ENCODE measurements around the gene SNTN.

Gene SNTN

GRCh38 chr3:63679186-63679585 lies 26.7 kb downstream of the SNTN start:
- DNase-seq: no peak

- no peak for DNase-seq
These were observed 31.6 kb downstream of the SNTN start for GRCh38 chr3:63684081-63684480.

- no peak for DNase-seq
These were observed 32.9 kb downstream of the SNTN start for GRCh38 chr3:63685340-63685739.

GRCh38 chr3:63687278-63688225 lies 35.1 kb downstream of the SNTN start:
- no peak for DNase-seq

- no peak for DNase-seq
These were observed 36.8 kb downstream of the SNTN start for GRCh38 chr3:63689285-63689684.

- no peak for DNase-seq
These were observed 40.9 kb downstream of the SNTN start for GRCh38 chr3:63693351-63693750.

GRCh38 chr3:63705092-63705645 lies 52.7 kb downstream of the SNTN start:
- DNase-seq: no peak

- no peak for DNase-seq
These were observed 54.0 kb downstream of the SNTN start for GRCh38 chr3:63706321-63707085.

GRCh38 chr3:63707731-63708130 lies 55.3 kb downstream of the SNTN start:
- DNase-seq: no peak

GRCh38 chr3:63709576-63709975 lies 57.1 kb downstream of the SNTN start:
- no peak for DNase-seq
